GM12878 (cell line): ENCODE data around the gene SLC37A1. TPM values are rescaled to one million over a fixed set of nuclear protein-coding genes. Genes with fewer than 3 reads are reported as not detected.

ENCODE experiments used
- ATAC-seq: fragments of 200-7000 bp; cut with Tn5 transposase; 3 replicates; pipeline ENCODE4 v1.9.1; 2020; ENCODE audit warnings: mild to moderate bottlenecking, moderate library complexity
- BruUV-seq: library from RNA; stranded (reverse); fragments of 400-500 nt; replicated peaks from 2 replicates; lab custom pipeline; 2021; lab: Mats Ljungman, UMichigan
- CTCF ChIA-PET: fragments of 300-600 bp; sonication (Branson Sonifier 250); formaldehyde crosslinking; extraction: SDS; loops from one replicate; lab custom pipeline; 2021; ENCODE audit warnings: inconsistent platforms; lab: Yijun Ruan, JAX
- POLR2A ChIA-PET: fragments of 350-600 bp; formaldehyde crosslinking; extraction: SDS; loops from one replicate; lab custom pipeline; 2021; ENCODE audit warnings: inconsistent platforms; lab: Charles Lee
- RAD21 ChIA-PET: fragments of 300-600 bp; sonication (Branson Sonifier 250); formaldehyde crosslinking; loops from one replicate; lab custom pipeline; 2023; ENCODE audit warnings: antibody characterized with exemption; ENCODE audit not compliant: unreplicated experiment; lab: Charles Lee
- SMC1A ChIA-PET: fragments of 300-600 bp; sonication (Branson Sonifier 250); formaldehyde crosslinking; loops from one replicate; lab custom pipeline; 2023; ENCODE audit not compliant: unreplicated experiment, uncharacterized antibody; lab: Charles Lee
- DNase-seq: peaks from one replicate; pipeline ENCODE4 v3.0.0-alpha.2; 2011; ENCODE audit warnings: low read depth, low spot score
- FAIRE-seq: peaks from 3 replicates; lab custom pipeline; 2011; peaks lifted over from hg19 to GRCh38; lab: Jason Lieb, UNC
- H2AFZ ChIP-seq: 2 replicates; pipeline ENCODE4 v1.6.0; 2011; ENCODE audit warnings: low read depth, low read length, control low read depth; ENCODE audit not compliant: control insufficient read depth
- H3K27ac ChIP-seq: 2 replicates; pipeline ENCODE4 v1.5.1; 2011; ENCODE audit warnings: control low read depth; ENCODE audit not compliant: control insufficient read depth, insufficient read depth
- H3K27me3 ChIP-seq, 2 experiments: replicated peaks in 1 of 2; 2 replicates each; pipeline versions ENCODE4 v1.6.0 to v1.6.1; 2011; ENCODE audit warnings: low read length in 1 of 2; ENCODE audit not compliant: control insufficient read depth in 2 of 2, insufficient read depth in 2 of 2
- H3K36me3 ChIP-seq, 2 experiments: 2 replicates each; pipeline ENCODE4 v1.5.1; 2011; ENCODE audit warnings: low read length in 1 of 2; ENCODE audit not compliant: control insufficient read depth in 2 of 2, insufficient read depth in 2 of 2
- H3K4me1 ChIP-seq: 2 replicates; pipeline ENCODE4 v1.6.1; 2011; ENCODE audit warnings: mild to moderate bottlenecking, low read length, moderate library complexity, mixed read lengths; ENCODE audit not compliant: control insufficient read depth, insufficient read depth
- H3K4me2 ChIP-seq: 2 replicates; pipeline ENCODE4 v1.6.0; 2011; ENCODE audit warnings: control low read depth; ENCODE audit not compliant: control insufficient read depth, insufficient read depth
- H3K4me3 ChIP-seq: fragments of 200-600 bp; sonication (generic); 2 replicates; pipeline ENCODE4 v1.5.1; 2016
- H3K79me2 ChIP-seq: 2 replicates; pipeline ENCODE4 v1.6.0; 2011; ENCODE audit warnings: low read length; ENCODE audit not compliant: control insufficient read depth, insufficient read depth
- H3K9ac ChIP-seq: 2 replicates; pipeline ENCODE4 v1.8.0; 2011; ENCODE audit warnings: low read length, control low read depth, mixed read lengths; ENCODE audit not compliant: control insufficient read depth, insufficient read depth
- H3K9me3 ChIP-seq: replicated peaks from 3 replicates; pipeline ENCODE4 v1.5.1; 2011; ENCODE audit warnings: mild to moderate bottlenecking, low read length; ENCODE audit not compliant: control insufficient read depth, insufficient read depth
- H4K20me1 ChIP-seq: 2 replicates; pipeline ENCODE4 v1.6.0; 2011; ENCODE audit not compliant: control insufficient read depth, insufficient read depth
- CREB1 ChIP-seq: IDR thresholded peaks from 2 replicates; pipeline ENCODE4 v1.6.1; 2012; ENCODE audit warnings: low read depth, mild to moderate bottlenecking, inconsistent platforms
- FOS ChIP-seq: IDR thresholded peaks from 3 replicates; pipeline ENCODE4 v1.6.1; 2011; ENCODE audit warnings: borderline replicate concordance; ENCODE audit not compliant: insufficient read length; ENCODE audit errors: extremely low read depth
- JUND ChIP-seq: IDR thresholded peaks from 2 replicates; pipeline ENCODE4 v1.6.1; 2012; ENCODE audit warnings: low read depth, mild to moderate bottlenecking, low read length, improper control_type of control experiment, moderate library complexity
- PKNOX1 ChIP-seq: fragments of 450-650 bp; IDR thresholded peaks from 2 replicates; pipeline ENCODE4 v1.6.1; 2016; ENCODE audit warnings: mild to moderate bottlenecking
- PML ChIP-seq: IDR thresholded peaks from 2 replicates; pipeline ENCODE4 v1.6.1; 2012; ENCODE audit warnings: low read length, inconsistent platforms
- POLR2AphosphoS5 ChIP-seq: IDR thresholded peaks from 2 replicates; pipeline ENCODE4 v1.6.1; 2011; ENCODE audit warnings: mild to moderate bottlenecking, low read length, inconsistent platforms
- SUPT20H ChIP-seq: IDR thresholded peaks from 2 replicates; pipeline ENCODE4 v1.6.1; 2011; ENCODE audit warnings: low read depth, mild to moderate bottlenecking, low read length, moderate library complexity, borderline replicate concordance; ENCODE audit not compliant: control insufficient read depth
- TCF3 ChIP-seq: IDR thresholded peaks from 2 replicates; pipeline ENCODE4 v1.6.1; 2012; ENCODE audit warnings: low read depth, mild to moderate bottlenecking, low read length, borderline replicate concordance; ENCODE audit not compliant: insufficient read depth
- WGBS: methylation state at CpG from one replicate; pipeline ENCODE4 v1.1.6; 2016; ENCODE audit warnings: low lambda C conversion rate; ENCODE audit not compliant: insufficient replicate concordance, insufficient coverage; ENCODE audit errors: missing lambda C conversion rate; 5-methylcytosine and 5-hydroxymethylcytosine counted together
- in situ Hi-C: fragments of 300-500 bp; cut with MboI; formaldehyde crosslinking; loops from 9 replicates; pipeline ENCODE4 v1.14.3; 2018; ENCODE audit warnings: mixed read lengths
- intact Hi-C: fragments of 100-400 bp; cut with micrococcal nuclease; formaldehyde crosslinking; loops from one replicate; pipeline ENCODE4 v1.14.2; 2022; ENCODE audit not compliant: unreplicated experiment
- polyA plus RNA-seq, 11 experiments: library from polyadenylated mRNA; depleted of rRNA in 4 of 11; unstranded in 6 of 11; stranded (reverse) in 5 of 11; fragments of >200 nt; fragmentation: Nextera tagmentation in 4 of 11; fragmentation: Illumina TruSeq in 1 of 11; extraction: Ambion mirVana in 4 of 11; extraction: Trizol in 1 of 11; gene quantifications; 1 replicate in 1 of 11; 2 replicates in 10 of 11; pipeline versions ENCODE4 v1.2.1 to v1.2.3, GENCODE V29; 2011 to 2016; ENCODE audit warnings: inconsistent platforms in 2 of 11, missing spikeins in 2 of 11, low read depth in 1 of 11
- total RNA-seq, 4 experiments: library from RNA; depleted of rRNA in 3 of 4; stranded (reverse); fragments of >200 nt in 3 of 4; fragmentation: Illumina TruSeq in 1 of 4; extraction: Trizol in 1 of 4; gene quantifications; 2 replicates each; pipeline versions ENCODE4 v1.2.1 to v1.2.3, GENCODE V29; 2013 to 2021
- TF ChIP-seq, protein P1 (sequence below): IDR thresholded peaks from 2 replicates; pipeline ENCODE4 v1.6.1; 2011; ENCODE audit warnings: mild to moderate bottlenecking, low read depth, low read length, moderate library complexity; ENCODE audit not compliant: insufficient replicate concordance

SLC37A1 gene
- total and polyA plus RNA-seq, 10 of the 15 experiments (the other 5 are each of a cell fraction or from before 2014, with no cell fraction given), result 1.1 to 35.5 (median 24.4) TPM

DNA sequence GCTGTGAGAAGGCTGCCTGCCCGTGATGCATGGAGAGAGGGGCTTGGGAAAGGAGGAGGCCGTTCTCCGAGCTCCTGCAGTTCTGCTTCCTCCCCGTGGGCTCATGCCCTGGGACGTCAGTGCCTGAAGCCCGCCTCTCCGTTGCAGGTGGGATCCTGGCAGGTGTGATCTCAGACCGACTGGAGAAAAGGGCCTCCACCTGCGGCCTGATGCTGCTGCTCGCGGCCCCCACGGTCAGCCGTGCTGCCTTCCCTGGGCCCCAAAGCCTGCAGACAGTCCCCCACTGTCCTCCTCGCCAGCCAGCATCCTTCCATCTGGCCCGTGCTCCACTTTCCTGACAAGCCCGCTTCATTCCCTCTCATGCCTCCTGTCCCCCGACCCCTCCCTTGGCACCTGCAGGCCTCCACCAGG lies 50.9 kb downstream of the SLC37A1 start (continued):
- TF ChIP-seq, protein P1, sequence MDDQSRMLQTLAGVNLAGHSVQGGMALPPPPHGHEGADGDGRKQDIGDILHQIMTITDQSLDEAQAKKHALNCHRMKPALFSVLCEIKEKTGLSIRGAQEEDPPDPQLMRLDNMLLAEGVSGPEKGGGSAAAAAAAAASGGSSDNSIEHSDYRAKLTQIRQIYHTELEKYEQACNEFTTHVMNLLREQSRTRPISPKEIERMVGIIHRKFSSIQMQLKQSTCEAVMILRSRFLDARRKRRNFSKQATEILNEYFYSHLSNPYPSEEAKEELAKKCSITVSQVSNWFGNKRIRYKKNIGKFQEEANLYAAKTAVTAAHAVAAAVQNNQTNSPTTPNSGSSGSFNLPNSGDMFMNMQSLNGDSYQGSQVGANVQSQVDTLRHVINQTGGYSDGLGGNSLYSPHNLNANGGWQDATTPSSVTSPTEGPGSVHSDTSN, result no peak
- TF ChIP-seq JUND, result no peak

DNA sequence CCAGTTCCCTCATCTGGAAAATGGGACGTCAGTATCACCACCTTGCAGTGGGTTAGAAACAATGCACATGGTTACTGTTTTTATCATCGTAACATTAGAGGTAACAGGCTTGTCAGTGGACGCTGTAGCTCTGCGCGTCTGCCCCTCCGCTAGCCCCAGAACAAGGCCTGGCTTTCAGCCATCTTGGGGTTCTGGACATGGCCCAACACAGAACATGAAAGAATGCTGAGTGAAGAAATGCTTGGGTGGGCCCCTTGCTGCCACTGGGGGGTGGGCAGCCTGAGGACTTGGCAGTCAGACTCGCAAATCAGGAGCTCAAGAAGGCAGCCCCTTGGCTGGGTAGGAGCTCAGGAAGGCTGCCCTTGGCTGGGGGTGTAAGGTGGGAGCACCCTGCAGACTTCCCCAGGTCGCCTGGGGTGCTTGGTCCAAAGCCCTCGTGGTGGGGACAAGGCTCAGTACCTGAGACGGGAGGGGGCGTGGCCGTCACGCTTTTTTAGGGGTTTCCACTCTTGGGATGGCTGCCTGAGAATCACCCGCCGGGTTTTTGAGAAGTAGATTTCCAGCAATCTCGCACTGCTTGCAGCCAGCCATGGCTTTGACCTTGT lies 51.7 kb downstream of the SLC37A1 start:
- H3K4me2 ChIP-seq, result no peak overlapping the region
- DNase-seq (no peak), FAIRE-seq (no peak), ATAC-seq (no peak)
- no peaks in the 10 kb centered on the region for H4K20me1 ChIP-seq
- in situ Hi-C loops (no loop called here), intact Hi-C loops (no loop called here)
- peaks cover 17% of the 10 kb centered on the region for H3K4me1 ChIP-seq
- H3K36me3 ChIP-seq, result peaks cover 7 to 15% of the 10 kb centered on the region in 2 experiments; a peak in 3 of 4 replicates
- no peaks in the 10 kb centered on the region for H3K27me3 ChIP-seq
- H3K9ac ChIP-seq, result no peak overlapping the region
- ChIA-PET POLR2A (no interaction called here), CTCF (interaction anchor here (0.9 kb wide), 1 partner anchor 13 kb away, joined by 3 read pairs; no protein-coding TSS in a partner anchor), RAD21 (no interaction called here), SMC1A (no interaction called here)
- no peak overlapping the region for H2AFZ ChIP-seq
- no TSS peak for BruUV-seq
- H3K79me2 ChIP-seq, result no peaks in the 10 kb centered on the region
- WGBS, result 85% methylated on average over 13 of the region's 16 CpGs
- H3K4me3 ChIP-seq, result no peak overlapping the region
- no peaks in the 10 kb centered on the region for H3K9me3 ChIP-seq
- TF ChIP-seq PML (no peak), PKNOX1 (no peak), FOS (no peak), CREB1 (no peak), POLR2AphosphoS5 (no peak), SUPT20H (no peak), TCF3 (no peak)
- no peak overlapping the region for H3K27ac ChIP-seq
